Measurements from ENCODE around the gene HYI.
"Not testable (repeated sequence)": the region's sequence is repeated elsewhere in the genome, so short reads cannot be mapped to it uniquely, and the experiment has no call there.

DNA sequence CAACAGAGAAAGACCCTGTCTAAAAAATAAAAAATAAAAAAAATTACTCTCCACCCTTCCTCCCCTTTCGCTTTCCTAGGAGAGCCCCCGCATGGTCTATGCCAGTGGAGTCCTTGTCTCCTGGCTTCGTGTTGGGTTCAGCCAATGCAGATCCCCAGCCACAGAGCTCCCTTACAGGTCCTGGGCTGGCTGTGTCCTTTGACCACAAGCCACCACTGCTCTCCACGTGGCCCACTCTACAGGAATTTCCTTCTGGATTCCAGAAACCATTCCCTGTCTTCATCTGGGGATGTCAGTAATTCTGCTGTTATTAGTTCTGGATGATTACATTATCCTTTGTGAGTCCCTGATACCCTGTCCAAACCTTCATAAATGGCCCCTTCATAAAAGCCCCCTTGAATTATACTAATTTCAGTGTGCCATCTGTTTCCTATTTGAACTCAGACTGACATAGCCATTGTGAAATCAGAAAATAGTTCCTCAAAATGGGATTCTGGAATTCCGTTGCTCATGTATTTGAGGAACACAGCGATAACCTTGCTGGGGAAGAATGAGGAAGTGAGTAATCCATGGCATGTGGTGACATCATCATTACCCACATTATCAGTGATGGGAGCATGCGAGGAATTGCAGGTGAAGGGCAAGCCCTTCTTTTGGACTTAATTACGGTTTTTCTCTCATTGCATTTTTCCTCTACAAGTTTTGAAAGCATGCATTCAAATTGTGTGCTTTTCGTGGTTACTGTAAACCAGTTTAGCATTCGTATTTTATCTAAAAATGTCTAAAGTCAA, 22.1 kb upstream of the HYI start:
- TF ChIP-seq, protein P1, sequence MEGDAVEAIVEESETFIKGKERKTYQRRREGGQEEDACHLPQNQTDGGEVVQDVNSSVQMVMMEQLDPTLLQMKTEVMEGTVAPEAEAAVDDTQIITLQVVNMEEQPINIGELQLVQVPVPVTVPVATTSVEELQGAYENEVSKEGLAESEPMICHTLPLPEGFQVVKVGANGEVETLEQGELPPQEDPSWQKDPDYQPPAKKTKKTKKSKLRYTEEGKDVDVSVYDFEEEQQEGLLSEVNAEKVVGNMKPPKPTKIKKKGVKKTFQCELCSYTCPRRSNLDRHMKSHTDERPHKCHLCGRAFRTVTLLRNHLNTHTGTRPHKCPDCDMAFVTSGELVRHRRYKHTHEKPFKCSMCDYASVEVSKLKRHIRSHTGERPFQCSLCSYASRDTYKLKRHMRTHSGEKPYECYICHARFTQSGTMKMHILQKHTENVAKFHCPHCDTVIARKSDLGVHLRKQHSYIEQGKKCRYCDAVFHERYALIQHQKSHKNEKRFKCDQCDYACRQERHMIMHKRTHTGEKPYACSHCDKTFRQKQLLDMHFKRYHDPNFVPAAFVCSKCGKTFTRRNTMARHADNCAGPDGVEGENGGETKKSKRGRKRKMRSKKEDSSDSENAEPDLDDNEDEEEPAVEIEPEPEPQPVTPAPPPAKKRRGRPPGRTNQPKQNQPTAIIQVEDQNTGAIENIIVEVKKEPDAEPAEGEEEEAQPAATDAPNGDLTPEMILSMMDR (IDR thresholded peaks at IDR 0.05; ENCODE audit: control extremely low read depth in 1 of 3, insufficient read depth in 1 of 3, low read depth in 1 of 3, low read length in 3 of 3), result not testable (repeated sequence)
- not testable (repeated sequence) for TF ChIP-seq EZH2 (IDR thresholded peaks at IDR 0.05; ENCODE audit: low read depth, low read length, severe bottlenecking); POLR2A (IDR thresholded peaks at IDR 0.05; ENCODE audit: control extremely low read depth in 1 of 2, low read depth in 2 of 2, low read length in 2 of 2)
